HL-60/S4 treated with phorbol 12-myristate 13-acetate at 8.2 ng/mL for 4 days and 3 days (cell line): Measurements from ENCODE around the gene DCP1B.

Source experiments
- in situ Hi-C: fragments of 300-500 bp; cut with MboI; formaldehyde crosslinking; loops from 2 replicates; pipeline ENCODE4 v1.15.0; 2022; ENCODE audit warnings: low sequenced_read_pairs

DCP1B gene

GRCh38 chr12:1937481-1938224 lies 66.6 kb downstream of the DCP1B start:
- in situ Hi-C loops = loop anchor here (5.0 kb wide), 2 partner anchors 145 to 285 kb away; no protein-coding TSS in a partner anchor

GRCh38 chr12:1936406-1937320 lies 67.6 kb downstream of the DCP1B start:
- in situ Hi-C loops = loop anchor here (5.0 kb wide), 2 partner anchors 144 to 284 kb away; no protein-coding TSS in a partner anchor

- in situ Hi-C loops = loop anchor here (5.0 kb wide), 2 partner anchors 144 to 284 kb away; no protein-coding TSS in a partner anchor
Observed at GRCh38 chr12:1935700-1936378, 68.4 kb downstream of the DCP1B start.

- in situ Hi-C loops = loop anchor here (5.0 kb wide), 2 partner anchors 143 to 283 kb away; no protein-coding TSS in a partner anchor
Observed at GRCh38 chr12:1935242-1935641, 69.0 kb downstream of the DCP1B start.

GRCh38 chr12:1934831-1935230 lies 69.4 kb downstream of the DCP1B start:
- in situ Hi-C loops = loop anchor here (5.0 kb wide), 2 partner anchors 143 to 283 kb away; no protein-coding TSS in a partner anchor

GRCh38 chr12:1934068-1934467 lies 70.2 kb downstream of the DCP1B start:
- in situ Hi-C loops = no loop called here

GRCh38 chr12:1933342-1934051 lies 70.8 kb downstream of the DCP1B start:
- in situ Hi-C loops = no loop called here

- in situ Hi-C loops = no loop called here
Observed at GRCh38 chr12:1932264-1932777, 71.9 kb downstream of the DCP1B start.

GRCh38 chr12:1931642-1932041 lies 72.6 kb downstream of the DCP1B start:
- in situ Hi-C loops = no loop called here

GRCh38 chr12:1930803-1931597 lies 73.3 kb downstream of the DCP1B start:
- in situ Hi-C loops = no loop called here

GRCh38 chr12:1929985-1930802 lies 74.1 kb downstream of the DCP1B start:
- in situ Hi-C loops = no loop called here

GRCh38 chr12:1929241-1929984 lies 74.8 kb downstream of the DCP1B start:
- in situ Hi-C loops = no loop called here

- in situ Hi-C loops = no loop called here
Observed at GRCh38 chr12:1928439-1929121, 75.7 kb downstream of the DCP1B start.

GRCh38 chr12:1927751-1928351 lies 76.4 kb downstream of the DCP1B start:
- in situ Hi-C loops = no loop called here

- in situ Hi-C loops = no loop called here
Observed at GRCh38 chr12:1927051-1927680, 77.1 kb downstream of the DCP1B start.

- in situ Hi-C loops = no loop called here
Observed at GRCh38 chr12:1926251-1926657, 78.0 kb downstream of the DCP1B start.
